T-helper 1 cell treated with Interleukin-12 subunit alpha and Interleukin-12 subunit beta and Interleukin-4 antibody, amounts not matched to agents 30 μg/mL and 1 μg/mL, for 36 hours (primary cell): ENCODE data around the gene CARTPT.

Experiments used
- H3K27ac Mint-ChIP-seq: one replicate; pipeline ENCODE4 v1.8.0; 2021; ENCODE audit warnings: mild to moderate bottlenecking, mixed read lengths
- H3K27me3 Mint-ChIP-seq: one replicate; pipeline ENCODE4 v1.8.0; 2021; ENCODE audit warnings: low read depth, mixed read lengths
- H3K36me3 Mint-ChIP-seq: one replicate; pipeline ENCODE4 v1.8.0; 2021; ENCODE audit warnings: low read depth, mixed read lengths
- H3K4me1 Mint-ChIP-seq: one replicate; pipeline ENCODE4 v1.8.0; 2021; ENCODE audit warnings: low read depth, mixed read lengths
- H3K4me3 Mint-ChIP-seq: one replicate; pipeline ENCODE4 v1.8.0; 2021; ENCODE audit warnings: mild to moderate bottlenecking, moderate library complexity, mixed read lengths
- H3K9me3 Mint-ChIP-seq: one replicate; pipeline ENCODE4 v1.8.0; 2021; ENCODE audit warnings: mixed read lengths

Gene CARTPT

GRCh38 chr5:71719063-71719964 lies at the start of gene CARTPT:
TSS of gene CARTPT (plus strand) at chr5:71719275. CDS start at chr5:71719294, 19 bp downstream.
- H3K27me3 Mint-ChIP-seq = peaks cover 71% of the 10 kb centered on the region
- no peak within 1 kb of the TSS for H3K27ac Mint-ChIP-seq
- H3K4me1 Mint-ChIP-seq = no peaks in the 10 kb centered on the region
- H3K9me3 Mint-ChIP-seq = peaks cover 3% of the 10 kb centered on the region
- no peak within 1 kb of the TSS for H3K4me3 Mint-ChIP-seq
- no peaks in the 10 kb centered on the region for H3K36me3 Mint-ChIP-seq

GRCh38 chr5:71677977-71678376 lies 41.1 kb upstream of the CARTPT start:
- no peak overlapping the region for H3K27ac Mint-ChIP-seq
- H3K27me3 Mint-ChIP-seq = peaks cover 48% of the 10 kb centered on the region
- no peak overlapping the region for H3K4me3 Mint-ChIP-seq
- H3K9me3 Mint-ChIP-seq = no peaks in the 10 kb centered on the region
- H3K4me1 Mint-ChIP-seq = no peaks in the 10 kb centered on the region
- H3K36me3 Mint-ChIP-seq = no peaks in the 10 kb centered on the region

GRCh38 chr5:71679714-71680113 lies 39.4 kb upstream of the CARTPT start:
- H3K4me3 Mint-ChIP-seq = no peak overlapping the region
- no peaks in the 10 kb centered on the region for H3K9me3 Mint-ChIP-seq
- H3K4me1 Mint-ChIP-seq = no peaks in the 10 kb centered on the region
- H3K27me3 Mint-ChIP-seq = peaks cover 36% of the 10 kb centered on the region
- H3K27ac Mint-ChIP-seq = no peak overlapping the region
- no peaks in the 10 kb centered on the region for H3K36me3 Mint-ChIP-seq

GRCh38 chr5:71680510-71680909 lies 38.6 kb upstream of the CARTPT start:
- Mint-ChIP-seq H3K9me3 (peaks cover 7% of the 10 kb centered on the region), H3K4me1 (no peaks in the 10 kb centered on the region), H3K36me3 (no peaks in the 10 kb centered on the region), H3K27ac (no peak overlapping the region), H3K4me3 (no peak overlapping the region), H3K27me3 (peaks cover 40% of the 10 kb centered on the region)

GRCh38 chr5:71681296-71681695 lies 37.8 kb upstream of the CARTPT start:
- Mint-ChIP-seq H3K9me3 (peaks cover 7% of the 10 kb centered on the region), H3K36me3 (no peaks in the 10 kb centered on the region), H3K4me1 (no peaks in the 10 kb centered on the region), H3K27ac (no peak overlapping the region), H3K4me3 (no peak overlapping the region), H3K27me3 (peaks cover 42% of the 10 kb centered on the region)

- Mint-ChIP-seq H3K9me3 (peaks cover 7% of the 10 kb centered on the region), H3K27me3 (peaks cover 39% of the 10 kb centered on the region)
Observed at GRCh38 chr5:71684309-71684708, 34.8 kb upstream of the CARTPT start.

GRCh38 chr5:71693828-71694427 lies 25.1 kb upstream of the CARTPT start:
- H3K9me3 Mint-ChIP-seq = peaks cover 4% of the 10 kb centered on the region
- no peak overlapping the region for H3K27ac Mint-ChIP-seq
- peaks cover 2% of the 10 kb centered on the region for H3K4me1 Mint-ChIP-seq
- peaks cover 24% of the 10 kb centered on the region for H3K27me3 Mint-ChIP-seq
- H3K36me3 Mint-ChIP-seq = peaks cover 3% of the 10 kb centered on the region
- no peak overlapping the region for H3K4me3 Mint-ChIP-seq

More at GRCh38 chr5:71684309-71684708, 34.8 kb upstream of the CARTPT start:
- Mint-ChIP-seq H3K4me1 (no peaks in the 10 kb centered on the region), H3K27ac (no peak overlapping the region), H3K36me3 (no peaks in the 10 kb centered on the region), H3K4me3 (no peak overlapping the region)

- Mint-ChIP-seq H3K4me1 (peaks cover 2% of the 10 kb centered on the region), H3K27ac (no peak overlapping the region), H3K9me3 (peaks cover 7% of the 10 kb centered on the region), H3K4me3 (no peak overlapping the region), H3K27me3 (peaks cover 22% of the 10 kb centered on the region), H3K36me3 (peaks cover 3% of the 10 kb centered on the region)
Observed at GRCh38 chr5:71695071-71695470, 24.0 kb upstream of the CARTPT start.

- Mint-ChIP-seq H3K27me3 (peaks cover 21% of the 10 kb centered on the region), H3K36me3 (peaks cover 3% of the 10 kb centered on the region), H3K27ac (no peak overlapping the region), H3K9me3 (peaks cover 7% of the 10 kb centered on the region), H3K4me3 (no peak overlapping the region), H3K4me1 (peaks cover 2% of the 10 kb centered on the region)
Observed at GRCh38 chr5:71695595-71695994, 23.5 kb upstream of the CARTPT start.

- peaks cover 3% of the 10 kb centered on the region for H3K36me3 Mint-ChIP-seq
- H3K27me3 Mint-ChIP-seq = peaks cover 16% of the 10 kb centered on the region
- H3K27ac Mint-ChIP-seq = no peak overlapping the region
- peaks cover 2% of the 10 kb centered on the region for H3K4me1 Mint-ChIP-seq
- peaks cover 7% of the 10 kb centered on the region for H3K9me3 Mint-ChIP-seq
- no peak overlapping the region for H3K4me3 Mint-ChIP-seq
Observed at GRCh38 chr5:71697967-71698366, 21.1 kb upstream of the CARTPT start.

GRCh38 chr5:71699233-71699632 lies 19.8 kb upstream of the CARTPT start:
- Mint-ChIP-seq H3K27me3 (peaks cover 10% of the 10 kb centered on the region), H3K36me3 (peaks cover 3% of the 10 kb centered on the region), H3K4me3 (no peak overlapping the region), H3K27ac (no peak overlapping the region), H3K9me3 (peaks cover 7% of the 10 kb centered on the region), H3K4me1 (peaks cover 2% of the 10 kb centered on the region)

- Mint-ChIP-seq H3K36me3 (peaks cover 3% of the 10 kb centered on the region), H3K4me3 (no peak overlapping the region), H3K27me3 (peaks cover 7% of the 10 kb centered on the region), H3K4me1 (peaks cover 2% of the 10 kb centered on the region), H3K9me3 (peaks cover 7% of the 10 kb centered on the region), H3K27ac (no peak overlapping the region)
Observed at GRCh38 chr5:71699751-71700150, 19.3 kb upstream of the CARTPT start.

- H3K36me3 Mint-ChIP-seq = peaks cover 3% of the 10 kb centered on the region
- H3K4me3 Mint-ChIP-seq = no peak overlapping the region
- H3K9me3 Mint-ChIP-seq = peaks cover 7% of the 10 kb centered on the region
- H3K27me3 Mint-ChIP-seq = peaks cover 7% of the 10 kb centered on the region
- H3K27ac Mint-ChIP-seq = no peak overlapping the region
- peaks cover 2% of the 10 kb centered on the region for H3K4me1 Mint-ChIP-seq
Observed at GRCh38 chr5:71700803-71701202, 18.3 kb upstream of the CARTPT start.

GRCh38 chr5:71701407-71701806 lies 17.7 kb upstream of the CARTPT start:
- Mint-ChIP-seq H3K4me1 (peaks cover 2% of the 10 kb centered on the region), H3K36me3 (peaks cover 3% of the 10 kb centered on the region), H3K4me3 (no peak overlapping the region), H3K9me3 (peaks cover 7% of the 10 kb centered on the region), H3K27ac (no peak overlapping the region), H3K27me3 (peaks cover 3% of the 10 kb centered on the region)

GRCh38 chr5:71703941-71704340 lies 15.1 kb upstream of the CARTPT start:
- Mint-ChIP-seq H3K4me3 (no peak overlapping the region), H3K4me1 (no peaks in the 10 kb centered on the region), H3K9me3 (peaks cover 3% of the 10 kb centered on the region), H3K27ac (no peak overlapping the region), H3K27me3 (peaks cover 4% of the 10 kb centered on the region), H3K36me3 (no peaks in the 10 kb centered on the region)
